ENCODE results near the gene OTOG.

OTOG gene

DNA sequence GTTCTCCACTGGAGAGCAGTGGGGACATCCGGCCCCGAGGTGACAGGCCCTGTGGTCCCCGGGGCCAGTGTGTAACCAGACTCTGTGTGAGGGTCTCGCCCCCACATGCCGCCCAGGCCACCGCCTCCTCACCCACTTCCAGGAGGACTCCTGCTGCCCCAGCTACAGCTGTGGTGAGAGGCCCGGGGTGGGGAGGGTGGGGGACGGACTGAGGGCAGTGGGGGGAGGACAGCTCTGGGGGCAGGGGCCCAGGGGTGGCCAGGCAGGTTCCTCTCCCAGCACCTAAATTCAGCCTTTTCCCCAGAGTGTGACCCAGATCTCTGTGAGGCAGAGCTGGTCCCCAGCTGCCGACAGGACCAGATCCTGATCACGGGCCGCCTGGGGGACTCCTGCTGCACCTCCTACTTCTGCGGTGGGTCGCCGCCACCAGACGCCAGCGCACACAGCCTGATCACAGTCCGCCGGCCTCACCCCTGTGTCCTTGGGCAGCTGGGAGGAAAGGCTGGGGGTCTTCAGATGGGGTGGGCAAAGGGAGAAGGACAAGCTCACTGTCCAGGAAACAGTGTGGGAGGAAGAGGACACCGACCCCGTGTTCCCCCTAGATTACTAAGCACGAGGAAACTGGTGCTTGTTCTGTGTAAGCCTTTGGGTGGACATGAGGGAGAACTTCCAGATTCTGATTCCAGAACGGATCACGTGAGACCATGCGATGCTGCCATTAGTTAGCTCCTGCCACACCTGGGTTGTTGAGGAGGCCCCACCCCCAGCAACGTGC, 87.9 kb downstream of the OTOG start:
- no peak for DNase-seq

DNA sequence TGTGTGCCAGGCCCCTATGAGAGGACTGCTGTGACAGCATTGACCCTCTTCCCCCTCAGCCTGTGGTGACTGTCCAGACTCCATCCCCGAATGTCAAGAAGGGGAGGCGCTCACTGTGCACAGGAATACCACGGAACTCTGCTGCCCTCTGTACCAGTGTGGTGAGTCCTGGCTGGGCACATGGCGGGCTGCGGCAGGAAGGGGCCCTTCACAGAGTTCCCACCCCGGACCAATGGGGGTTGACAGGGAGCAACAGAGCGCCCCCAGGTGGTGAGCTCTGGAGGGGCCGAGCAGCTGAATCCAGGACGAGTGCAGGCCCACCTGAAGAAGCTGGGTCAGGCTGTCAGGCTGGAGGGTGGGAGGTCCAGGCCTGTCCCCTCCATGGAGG, 88.5 kb downstream of the OTOG start:
- DNase-seq: no peak

DNA sequence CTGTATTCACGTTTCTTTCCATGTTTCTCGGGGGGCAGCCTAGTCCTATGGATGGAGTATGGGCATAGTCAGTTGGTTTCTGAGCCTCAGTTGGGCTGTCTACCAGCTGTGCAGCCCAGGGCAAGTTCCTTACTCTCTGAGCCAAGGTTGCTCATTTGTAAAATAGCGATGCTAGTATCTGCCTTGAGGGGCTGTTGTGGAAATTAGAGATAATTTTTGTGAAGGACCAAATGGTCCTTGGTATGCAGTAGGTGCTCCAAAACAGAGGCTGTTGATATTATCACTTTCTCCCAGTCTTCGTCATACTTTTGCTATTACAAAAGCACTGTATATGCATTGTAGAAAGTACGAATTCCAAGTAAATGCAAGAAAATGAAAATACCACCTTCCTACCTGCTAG, 89.7 kb downstream of the OTOG start:
- DNase-seq: no peak

DNA sequence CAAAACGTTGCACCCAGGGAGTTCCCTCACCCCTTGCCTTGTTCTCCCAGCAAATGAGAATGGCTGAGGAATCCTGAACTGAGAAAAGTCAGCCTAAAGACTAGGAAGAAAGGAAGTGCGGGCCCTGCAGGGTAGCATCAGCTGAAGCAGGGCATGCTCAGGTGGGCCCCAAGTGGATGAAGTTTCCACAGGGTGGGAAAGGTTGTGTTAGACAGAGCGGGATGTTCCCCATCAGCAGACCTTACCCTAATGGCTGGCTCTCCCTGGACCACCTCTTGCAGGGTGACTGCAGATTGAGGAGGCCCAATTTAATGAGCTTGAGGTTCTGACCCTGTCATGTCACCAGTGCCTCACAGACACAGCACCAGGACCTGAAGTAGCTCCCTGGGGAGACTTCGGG, 90.8 kb downstream of the OTOG start:
- no peak for DNase-seq

DNA sequence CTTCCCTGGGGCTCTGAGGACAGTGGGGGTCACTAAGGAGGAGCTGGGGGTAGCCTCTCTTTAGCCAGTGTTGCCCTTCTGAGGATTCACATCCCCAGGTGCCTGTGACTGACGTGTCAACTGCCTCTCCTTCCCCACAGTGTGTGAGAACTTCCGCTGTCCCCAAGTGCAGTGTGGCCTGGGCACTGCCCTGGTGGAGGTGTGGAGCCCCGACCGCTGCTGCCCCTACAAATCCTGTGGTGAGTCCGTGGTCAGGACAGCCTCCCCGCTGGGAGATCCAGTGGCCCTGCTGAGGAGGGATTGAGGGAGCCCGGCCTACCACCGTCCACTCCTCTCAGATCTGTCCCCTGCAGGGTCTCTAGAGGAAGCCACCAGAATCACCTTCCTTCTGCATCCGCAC, 91.3 kb downstream of the OTOG start:
- DNase-seq: no peak

DNA sequence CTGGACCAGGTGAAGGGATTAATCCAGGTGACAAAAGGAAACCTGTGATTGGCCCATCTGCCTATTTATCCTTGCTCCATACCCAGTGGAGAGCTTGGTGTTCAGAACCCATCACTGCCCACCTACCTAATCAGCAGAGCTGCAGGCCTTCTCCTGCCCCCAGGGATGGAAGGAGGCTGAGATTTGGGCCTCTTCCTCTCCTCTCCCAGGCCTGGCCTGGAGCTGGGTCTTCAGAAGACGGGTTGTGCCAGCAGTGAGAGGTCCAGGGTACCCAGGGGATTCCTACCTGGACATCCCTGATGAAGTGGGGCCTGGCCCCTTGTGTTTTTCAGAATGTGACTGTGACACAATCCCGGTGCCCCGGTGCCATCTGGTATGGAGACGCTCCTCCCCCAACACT, 92.0 kb downstream of the OTOG start:
- no peak for DNase-seq

DNA sequence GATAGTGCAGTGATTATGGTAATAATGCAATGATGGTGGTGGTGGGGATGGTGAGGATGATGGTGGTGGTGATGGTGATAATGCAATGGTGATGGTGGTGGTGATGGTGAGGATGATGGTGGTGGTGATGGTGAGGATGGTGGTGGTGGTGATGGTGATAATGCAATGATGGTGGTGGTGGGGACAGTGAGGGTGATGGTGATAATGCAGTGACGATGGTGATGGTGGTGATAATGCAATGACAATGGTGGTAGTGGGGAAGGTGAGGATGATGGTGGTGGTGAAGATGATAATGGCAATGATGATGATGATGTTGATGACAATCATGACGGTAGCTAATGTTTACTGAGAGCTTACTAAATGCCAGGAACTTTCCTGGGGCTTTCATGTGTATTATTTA, 92.7 kb downstream of the OTOG start:
- no peak for DNase-seq

DNA sequence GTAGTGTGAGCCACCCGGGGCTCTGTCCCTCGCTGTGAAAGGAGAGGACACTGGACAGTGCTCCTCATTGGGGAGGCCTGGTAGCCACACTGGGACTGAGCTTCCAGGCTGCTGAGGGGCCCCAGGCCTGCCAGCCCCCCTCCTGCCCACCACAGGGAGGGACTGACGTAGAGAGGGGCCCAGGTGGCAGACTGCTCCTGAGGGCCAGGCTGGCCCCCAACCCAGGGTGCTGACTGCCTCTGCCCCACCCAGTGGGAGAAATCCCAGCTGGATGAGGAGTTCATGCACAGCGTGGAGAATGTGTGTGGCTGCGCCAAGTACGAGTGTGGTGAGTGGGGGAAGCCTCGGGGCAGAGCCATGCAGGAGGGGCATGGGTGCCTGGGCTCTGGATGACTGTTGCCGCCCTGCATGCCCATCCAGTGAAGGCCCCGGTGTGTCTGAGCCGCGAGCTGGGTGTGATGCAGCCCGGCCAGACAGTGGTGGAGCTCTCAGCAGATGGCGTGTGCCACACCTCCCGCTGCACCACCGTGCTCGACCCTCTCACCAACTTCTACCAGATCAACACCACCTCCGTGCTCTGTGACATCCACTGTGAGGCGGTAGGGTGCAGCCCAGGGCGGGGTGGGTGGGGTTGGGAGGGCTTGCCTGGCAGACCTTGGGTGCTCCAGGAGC, 93.6 kb downstream of the OTOG start:
- DNase-seq: no peak

DNA sequence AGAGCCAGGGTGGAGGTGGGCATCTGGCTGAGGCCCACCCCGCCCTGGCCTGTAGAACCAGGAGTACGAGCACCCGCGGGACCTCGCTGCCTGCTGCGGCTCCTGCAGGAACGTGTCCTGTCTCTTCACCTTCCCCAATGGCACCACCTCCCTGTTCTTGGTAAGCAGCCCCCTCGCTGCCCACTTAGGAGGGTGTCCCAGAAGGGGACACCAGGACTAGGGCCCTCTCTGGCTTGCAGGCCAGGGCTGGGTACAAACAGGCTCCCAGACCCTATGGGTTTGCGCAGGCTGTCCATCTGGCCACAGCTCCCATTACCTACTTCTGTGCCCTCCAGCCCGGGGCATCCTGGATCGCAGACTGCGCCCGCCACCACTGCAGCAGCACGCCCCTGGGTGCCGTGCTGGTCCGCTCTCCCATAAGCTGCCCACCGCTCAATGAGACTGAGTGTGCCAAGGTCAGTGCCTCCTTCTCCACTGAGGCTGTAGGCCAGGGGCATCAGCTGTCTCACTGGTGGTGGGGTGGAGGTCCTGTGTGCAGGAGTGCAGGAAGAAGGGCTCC, 94.8 kb downstream of the OTOG start:
- DNase-seq: no peak

DNA sequence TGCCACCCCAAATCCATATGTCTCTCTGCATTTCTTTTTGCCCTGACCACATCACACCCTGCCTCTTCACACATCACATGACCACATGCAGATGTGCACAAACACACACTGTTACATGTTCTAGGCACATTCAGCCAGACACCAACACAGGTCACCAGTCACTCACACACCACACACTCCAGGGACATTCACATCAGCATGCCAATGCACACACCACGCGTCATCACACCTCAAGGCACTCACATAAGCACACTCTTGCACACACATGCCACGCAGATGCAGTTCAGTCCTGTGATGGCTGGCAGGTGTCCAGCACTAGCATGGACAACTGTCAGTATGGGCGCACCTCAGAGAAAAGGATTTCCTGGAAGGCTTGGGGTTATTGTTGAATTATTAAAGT, 95.3 kb downstream of the OTOG start:
- no peak for DNase-seq

DNA sequence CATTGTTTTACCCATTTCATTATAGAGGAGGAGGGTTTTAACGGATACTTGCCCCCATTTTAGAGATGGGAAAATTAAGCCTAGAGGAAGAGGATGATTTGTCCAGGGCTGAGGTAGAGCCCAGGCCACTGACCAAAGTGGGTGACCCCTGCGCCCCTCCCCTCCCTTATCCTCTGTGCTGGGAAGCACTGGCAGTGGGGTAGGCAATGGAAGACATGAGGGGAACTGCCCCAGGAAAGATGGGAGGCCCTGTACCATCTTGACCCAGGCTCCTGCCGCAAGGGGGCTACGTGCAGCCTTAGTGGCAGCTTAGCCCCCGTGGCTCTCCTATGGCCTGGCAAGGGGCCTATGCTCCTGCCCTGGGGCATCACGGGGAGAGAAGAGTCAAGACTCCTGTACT, 95.9 kb downstream of the OTOG start:
- DNase-seq: no peak

DNA sequence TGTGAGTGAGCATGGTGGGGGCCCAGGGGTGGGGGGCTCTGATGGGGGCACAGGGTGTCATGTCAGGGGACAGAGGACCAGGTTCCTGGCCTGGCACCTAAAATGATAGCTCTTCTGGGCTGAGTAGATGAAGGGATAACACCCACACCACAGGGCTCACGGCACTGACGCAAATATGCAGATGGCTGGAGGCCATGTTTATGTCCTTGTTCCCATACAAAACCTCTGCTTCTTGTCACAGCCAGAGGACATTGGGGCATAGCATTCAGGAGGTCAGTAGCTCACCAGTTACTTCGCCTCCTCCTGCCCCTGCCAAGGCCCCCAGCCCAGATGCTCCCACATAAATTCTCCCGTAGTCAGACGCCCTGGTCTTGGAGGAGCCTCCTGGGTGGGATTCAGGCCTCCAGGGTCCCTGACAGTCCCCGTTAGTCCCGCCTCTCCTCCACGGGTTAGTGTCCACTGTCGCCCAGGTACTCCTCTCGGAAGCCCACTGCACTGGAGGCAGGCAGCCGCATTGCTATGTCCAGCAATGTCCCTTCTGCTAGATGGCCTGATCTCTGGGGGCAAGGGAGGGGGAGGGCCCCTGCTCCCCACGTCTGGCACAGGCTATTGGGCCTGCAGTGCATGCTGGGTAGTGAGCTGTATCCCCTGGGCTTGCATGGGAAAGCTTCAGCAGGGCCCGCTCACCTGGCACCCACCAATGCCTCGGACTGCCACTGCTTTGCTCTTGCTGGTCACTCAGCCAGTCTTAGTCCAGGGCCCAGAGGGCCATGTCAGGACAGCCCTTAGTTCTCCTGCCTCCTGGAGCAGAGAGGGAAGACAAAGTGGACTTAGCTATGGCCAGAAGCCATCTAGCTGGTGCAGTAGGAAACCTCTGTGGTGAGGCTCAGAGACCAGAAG, 96.7 kb downstream of the OTOG start:
- no peak for DNase-seq

DNA sequence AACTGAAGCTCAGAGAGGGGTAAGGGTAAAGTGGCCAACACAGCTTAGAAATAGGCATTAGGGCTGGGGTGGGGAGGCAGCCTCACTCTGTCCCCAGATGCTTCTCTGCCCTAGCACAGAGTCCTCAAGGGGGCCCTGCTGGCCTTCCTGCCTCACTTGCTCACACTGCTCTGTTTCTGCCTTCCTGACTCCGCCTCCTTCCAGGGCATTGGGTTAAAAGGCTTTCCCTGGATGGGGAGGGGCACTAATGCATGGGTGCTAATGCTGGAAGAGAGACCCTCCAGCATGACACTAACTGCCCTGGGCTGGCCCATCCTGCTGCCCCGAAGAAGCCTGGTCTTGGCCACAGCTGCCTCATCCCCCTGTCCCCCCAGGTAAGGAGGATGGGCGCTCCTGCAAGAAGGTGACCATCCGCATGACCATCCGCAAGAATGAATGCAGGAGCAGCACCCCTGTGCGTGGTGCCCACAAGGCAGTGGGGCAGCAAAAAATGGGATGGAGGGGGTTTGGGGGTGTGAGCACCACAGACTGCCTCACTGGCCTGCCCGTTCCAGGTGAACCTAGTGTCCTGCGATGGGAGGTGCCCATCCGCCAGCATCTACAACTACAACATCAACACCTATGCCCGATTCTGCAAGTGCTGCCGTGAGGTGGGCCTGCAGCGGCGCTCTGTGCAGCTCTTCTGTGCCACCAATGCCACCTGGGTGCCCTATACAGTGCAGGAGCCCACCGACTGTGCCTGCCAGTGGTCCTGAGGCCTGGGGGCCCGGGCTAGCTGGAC, 98.3 kb downstream of the OTOG start:
- DNase-seq: no peak

DNA sequence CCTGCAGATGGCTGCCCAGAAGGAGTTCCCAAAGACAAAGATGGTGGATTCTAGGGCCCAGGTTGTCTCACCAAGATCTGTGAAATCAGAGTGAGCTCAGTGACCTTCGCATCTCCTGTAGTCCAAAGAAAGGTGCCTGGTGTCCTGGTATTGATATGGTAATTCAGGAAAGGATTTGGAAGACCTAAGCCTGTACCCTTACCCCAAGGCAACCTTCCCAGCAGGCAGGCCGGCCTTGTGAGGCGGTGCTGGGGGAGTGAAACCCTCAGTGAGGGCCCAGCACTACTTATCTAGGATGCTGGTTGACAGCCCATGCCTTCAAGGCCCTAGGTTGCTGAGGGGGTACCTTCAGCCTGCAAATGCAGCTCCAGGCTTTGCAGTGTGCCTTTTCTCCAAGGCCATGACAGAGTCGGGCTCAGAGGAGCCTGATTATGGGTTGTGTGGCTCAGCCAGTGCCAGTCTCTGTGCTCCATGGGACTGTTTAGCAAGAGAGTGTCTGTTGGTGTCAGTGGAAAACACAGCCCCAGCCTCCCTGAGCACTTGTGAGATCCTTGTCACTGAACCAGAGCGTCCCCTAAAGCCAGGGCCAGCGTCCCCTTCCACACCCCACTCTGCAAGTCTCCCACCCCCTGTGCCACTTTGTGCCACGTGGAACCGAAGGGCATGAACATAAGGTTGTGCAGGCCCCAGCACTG, 99.5 kb downstream of the OTOG start:
- DNase-seq: no peak

DNA sequence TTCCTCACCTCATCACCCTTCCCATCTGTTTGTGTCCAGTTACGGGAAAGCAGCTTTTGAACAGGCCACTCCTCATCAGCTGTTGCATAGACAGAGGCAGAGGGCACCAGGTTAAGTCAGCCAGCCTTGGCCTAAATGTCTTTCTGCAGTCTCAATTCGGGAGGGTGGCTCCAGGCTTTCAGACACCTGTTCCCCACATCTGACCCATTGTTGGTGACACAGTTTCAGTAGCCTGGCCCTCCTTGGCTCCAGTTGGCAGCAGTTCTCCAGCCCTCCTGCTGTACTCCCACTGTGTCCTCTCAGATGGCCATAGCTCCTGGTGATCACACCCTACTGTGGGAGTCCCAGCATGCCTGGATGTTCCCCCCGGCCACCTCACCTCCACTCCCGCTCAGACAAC, 101.5 kb downstream of the OTOG start:
- DNase-seq: no peak

DNA sequence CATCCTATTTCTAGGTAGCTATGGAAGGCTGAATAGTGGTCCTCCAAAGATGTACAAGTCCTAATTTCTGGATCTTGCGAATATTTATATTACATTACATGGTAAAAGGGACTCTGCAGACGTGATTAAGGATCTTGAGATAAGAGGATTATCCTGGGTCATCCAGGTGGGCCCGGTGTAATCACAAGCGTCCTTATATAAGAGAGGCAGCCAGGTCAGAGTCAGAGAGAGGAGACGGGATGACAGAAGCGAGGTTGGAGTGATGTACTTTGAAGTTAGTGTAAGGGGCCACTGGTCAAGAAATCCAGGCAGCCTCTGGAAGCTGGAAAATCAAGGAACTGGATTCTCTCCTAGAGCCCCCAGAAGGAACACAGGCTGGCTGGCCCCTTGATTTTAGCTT, 102.2 kb downstream of the OTOG start:
- DNase-seq: no peak

DNA sequence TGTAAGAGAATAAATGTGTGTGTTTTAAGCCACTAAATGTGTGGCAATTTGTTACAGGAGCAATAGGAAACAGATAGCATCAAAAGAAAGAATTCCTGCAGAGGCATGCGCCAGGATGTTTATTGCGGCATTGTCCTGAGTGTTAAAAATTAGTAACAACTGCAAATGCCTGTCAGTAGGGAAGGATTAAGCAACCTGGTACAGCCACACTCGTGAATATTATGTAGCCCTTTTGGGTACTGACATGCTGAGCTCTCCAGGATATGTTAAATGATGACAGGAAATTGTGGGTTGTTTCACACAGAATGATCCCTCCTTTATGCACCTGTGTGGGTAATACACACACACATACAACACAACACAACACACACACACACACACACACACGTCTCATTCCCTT, 102.6 kb downstream of the OTOG start:
- DNase-seq: no peak

DNA sequence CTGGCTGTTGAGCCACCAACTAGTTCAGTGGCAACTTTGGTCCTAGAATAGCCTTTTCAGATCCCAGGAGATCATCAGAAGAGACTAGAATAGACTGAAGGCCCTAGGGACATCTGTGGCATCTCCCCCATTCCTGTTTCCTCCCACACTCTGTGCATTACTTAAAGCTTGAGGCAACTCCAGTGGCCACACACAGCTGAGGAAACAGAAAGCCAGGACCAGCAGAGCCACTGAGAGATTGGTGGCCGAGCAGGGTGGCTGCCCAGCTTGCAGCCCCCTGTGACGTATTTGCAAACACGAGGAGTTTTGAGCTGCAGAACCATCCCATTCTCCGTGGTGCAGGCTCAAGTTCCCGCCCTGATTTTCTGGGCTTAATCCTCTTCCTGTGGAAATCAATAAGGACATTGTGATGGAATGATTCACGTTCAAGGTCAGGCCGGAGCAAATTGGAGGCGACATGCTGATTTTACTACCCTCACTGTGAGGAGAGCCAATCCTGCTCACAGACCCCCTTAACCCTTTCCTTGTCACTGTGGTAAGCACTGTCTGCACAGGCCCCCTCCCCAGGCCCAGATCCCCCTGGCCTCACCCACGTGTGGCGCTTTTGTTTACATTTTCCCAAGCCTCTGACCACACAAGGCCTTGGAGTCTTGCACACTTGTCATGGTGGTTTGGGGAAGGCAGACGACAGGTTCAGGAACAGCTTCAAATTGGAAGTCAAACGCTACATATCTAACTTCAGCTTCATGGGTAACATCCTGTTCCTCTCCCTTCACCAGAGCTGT, 103.3 kb downstream of the OTOG start:
- no peak for DNase-seq

DNA sequence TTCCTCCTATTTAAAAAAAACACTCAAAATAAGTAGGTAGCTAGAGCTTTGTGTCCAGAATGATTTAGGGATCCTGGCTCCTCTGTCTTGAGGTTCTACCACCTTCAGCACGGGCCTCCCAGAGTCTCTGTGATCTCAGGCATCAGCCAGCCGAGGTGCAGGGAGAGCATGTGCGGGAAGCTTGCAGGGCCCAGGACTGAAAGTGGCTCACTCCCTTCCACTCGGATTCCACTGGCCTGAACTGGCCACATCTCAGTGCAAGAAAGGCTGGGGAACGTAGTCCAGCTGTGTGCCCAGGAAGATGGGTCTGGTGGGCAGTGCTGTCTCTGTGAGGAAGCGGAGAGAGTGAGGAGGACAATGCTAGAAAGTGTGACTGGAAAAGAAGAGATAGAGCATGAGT, 104.0 kb downstream of the OTOG start:
- no peak for DNase-seq

DNA sequence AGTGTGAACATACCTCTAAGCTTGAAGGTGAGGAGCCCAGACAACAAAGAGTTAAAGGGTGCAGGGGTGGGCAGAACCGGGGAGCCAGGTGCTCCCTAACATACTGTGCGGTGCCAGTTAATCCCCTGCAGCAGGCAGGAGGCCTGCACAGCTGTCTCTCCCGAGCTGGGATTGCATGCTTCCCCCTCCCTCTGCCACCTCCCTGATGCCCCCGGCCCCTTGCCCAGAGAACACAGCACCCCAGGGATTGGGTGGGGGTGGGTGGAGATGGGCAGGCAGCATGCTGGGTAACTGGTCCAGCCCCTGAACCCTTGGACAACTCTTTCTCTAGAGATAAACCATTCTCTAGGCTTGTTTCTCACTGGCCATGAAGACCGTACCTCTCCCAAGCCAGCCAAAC, 104.6 kb downstream of the OTOG start:
- no peak for DNase-seq

DNA sequence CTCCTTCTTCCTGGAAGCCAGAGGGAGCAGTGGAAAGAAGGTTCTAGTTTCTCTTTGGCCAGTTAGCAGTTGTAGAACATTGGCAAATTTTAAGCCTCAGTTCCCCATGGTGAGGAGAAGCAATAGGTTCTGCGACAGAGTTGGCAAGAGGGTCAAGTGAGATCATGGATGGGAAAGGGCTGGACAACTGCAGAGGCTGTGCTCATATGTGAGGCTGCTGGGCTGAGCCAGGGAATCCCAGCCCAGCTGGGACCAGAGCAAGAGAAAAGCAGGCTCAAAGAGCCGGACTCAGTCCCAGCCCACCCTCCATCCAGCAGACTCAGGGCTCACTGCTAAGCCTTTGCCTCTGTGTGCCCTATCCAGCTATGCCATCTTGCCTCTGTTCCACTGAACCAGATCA, 105.5 kb downstream of the OTOG start:
- DNase-seq: no peak
